ACC112 (cell line): ENCODE measurements around the gene DHX32.

ENCODE experiments used
- H2AFZ ChIP-seq: fragments of 200-600 bp; sonication (generic); one replicate; pipeline ENCODE4 v1.6.0; 2017; ENCODE audit warnings: antibody characterized with exemption, low read length; ENCODE audit not compliant: unreplicated experiment
- H3K27ac ChIP-seq: fragments of 200-600 bp; sonication (generic); 2 replicates; pipeline ENCODE4 v1.5.1; 2014; ENCODE audit warnings: low read depth, mild to moderate bottlenecking, antibody characterized with exemption, low read length, moderate library complexity
- H3K27me3 ChIP-seq: fragments of 200-600 bp; sonication (generic); 2 replicates; pipeline ENCODE4 v1.6.1; 2014; ENCODE audit warnings: mild to moderate bottlenecking, antibody characterized with exemption, low read length, moderate library complexity, mixed read lengths; ENCODE audit not compliant: insufficient read depth
- H3K36me3 ChIP-seq: fragments of 200-600 bp; sonication (generic); 2 replicates; pipeline ENCODE4 v1.6.1; 2016; ENCODE audit warnings: mild to moderate bottlenecking, antibody characterized with exemption, low read length, moderate library complexity, mixed read lengths; ENCODE audit not compliant: insufficient read depth
- H3K4me1 ChIP-seq: fragments of 200-600 bp; sonication (generic); one replicate; pipeline ENCODE4 v1.6.1; 2016; ENCODE audit warnings: low read length, mixed read lengths; ENCODE audit not compliant: insufficient read depth, unreplicated experiment, control insufficient read depth
- H3K4me3 ChIP-seq: fragments of 200-600 bp; sonication (generic); 2 replicates; pipeline ENCODE4 v1.5.1; 2014; ENCODE audit warnings: mild to moderate bottlenecking, low read depth, low read length
- H3K79me2 ChIP-seq: fragments of 200-600 bp; sonication (generic); one replicate; pipeline ENCODE4 v1.6.0; 2016; ENCODE audit warnings: low read length; ENCODE audit not compliant: control insufficient read depth, unreplicated experiment, insufficient read depth

Gene DHX32

DNA sequence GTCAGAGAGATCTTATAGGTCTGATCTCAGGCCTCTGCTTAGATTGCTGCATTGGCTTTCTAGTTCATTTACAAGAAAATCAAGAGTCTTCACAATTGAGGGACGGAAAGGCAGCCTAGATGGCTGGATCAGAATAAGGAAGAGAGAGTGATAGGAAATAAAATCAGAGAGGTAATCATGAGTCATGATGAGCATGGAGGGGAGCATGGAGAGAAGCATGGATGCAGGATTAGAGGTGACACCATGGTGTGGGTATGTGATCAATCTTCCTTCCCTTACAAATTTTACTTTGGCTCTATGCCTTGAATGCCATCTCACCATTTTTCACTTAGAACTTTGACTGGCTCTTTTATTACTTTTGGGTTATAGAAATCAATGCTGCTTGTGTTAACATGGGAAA, 56.4 kb downstream of the DHX32 start:
- Histone ChIP-seq H3K4me1 (peaks cover 35% of the 10 kb centered on the region), H3K36me3 (peaks cover 24% of the 10 kb centered on the region), H3K27ac (peak overlapping the region; percentile 75), H3K27me3 (no peaks in the 10 kb centered on the region), H3K4me3 (peak overlapping the region; percentile 93), H2AFZ (no peak overlapping the region), H3K79me2 (peaks cover 82% of the 10 kb centered on the region)

DNA sequence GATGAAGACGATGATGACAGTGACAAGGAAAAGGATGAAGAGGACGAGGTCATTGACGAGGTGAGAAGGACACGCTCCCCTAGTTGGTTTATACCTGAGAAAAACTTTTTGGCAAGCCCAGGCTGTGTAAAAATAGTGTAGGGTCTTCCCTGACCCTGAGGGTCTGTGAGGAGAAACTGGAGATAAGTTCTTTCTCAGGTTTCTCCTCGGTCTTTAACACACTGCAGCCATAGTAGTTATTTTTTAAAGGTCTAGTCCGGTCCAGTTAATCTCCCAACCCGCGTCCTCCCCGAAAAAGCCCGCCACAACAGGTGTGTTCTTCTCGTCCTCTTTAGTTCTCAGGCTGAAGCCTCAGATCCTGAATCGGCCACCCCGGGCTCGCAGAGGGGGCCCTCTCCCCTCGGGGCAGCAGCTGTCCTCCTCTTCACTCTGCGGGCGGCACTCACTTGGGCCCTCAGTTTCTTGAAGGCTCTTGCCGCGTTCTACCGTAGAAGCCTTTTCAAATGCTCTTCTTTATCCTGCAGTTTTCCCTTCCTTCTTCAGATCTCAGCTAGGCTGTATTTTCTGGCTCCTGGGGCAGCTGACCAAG, 57.3 kb downstream of the DHX32 start:
- Histone ChIP-seq H2AFZ (peak overlapping the region; percentile 73), H3K4me3 (peak overlapping the region; percentile 93), H3K36me3 (peaks cover 16% of the 10 kb centered on the region), H3K79me2 (peaks cover 74% of the 10 kb centered on the region), H3K27ac (peak overlapping the region; percentile 75), H3K4me1 (peaks cover 35% of the 10 kb centered on the region), H3K27me3 (no peaks in the 10 kb centered on the region)

DNA sequence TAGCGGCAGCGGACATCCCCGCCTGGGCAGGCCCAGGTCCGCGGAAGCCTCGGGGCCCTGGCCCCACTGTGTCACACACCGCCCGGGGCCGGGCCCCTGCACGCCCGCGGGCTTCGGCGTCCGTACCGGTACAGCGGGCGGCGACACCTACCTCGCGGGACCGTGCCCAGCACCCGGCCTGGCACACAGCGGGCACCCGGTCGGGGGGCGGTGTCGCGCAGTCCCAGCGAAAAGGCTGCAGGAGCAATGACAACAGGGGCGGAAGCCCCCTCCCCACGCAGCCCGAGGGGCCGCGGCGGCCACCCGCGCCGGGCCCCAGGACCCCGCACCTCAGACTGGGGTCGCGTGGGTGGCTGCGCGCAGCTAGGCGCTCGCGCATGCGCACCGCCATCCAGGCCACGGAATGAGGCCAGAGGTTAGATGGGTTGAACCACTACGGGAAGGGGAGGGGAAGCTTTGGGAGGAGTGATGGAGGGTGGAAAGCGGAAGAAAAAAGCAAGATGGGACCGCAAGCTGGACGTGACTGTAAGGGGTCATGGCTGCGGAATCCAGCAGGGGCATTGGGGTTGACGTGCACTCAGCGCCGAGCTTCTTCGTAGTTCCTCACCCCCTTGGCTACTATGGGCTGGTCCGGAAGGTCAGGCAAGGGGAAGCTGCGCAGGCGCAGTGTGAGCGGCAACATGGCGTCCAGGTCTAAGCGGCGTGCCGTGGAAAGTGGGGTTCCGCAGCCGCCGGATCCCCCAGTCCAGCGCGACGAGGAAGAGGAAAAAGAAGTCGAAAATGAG, 58.0 kb downstream of the DHX32 start, which contains the start of the genes BCCIP and UROS:
TSS of gene BCCIP (plus strand) at position 669 of the 785 bp plus-strand sequence. CDS start at position 681, 12 bp downstream.
TSS of gene UROS (minus strand) at position 381 of the 785 bp plus-strand sequence. CDS start 6,759 bp downstream, outside the sequence.
- Histone ChIP-seq H3K36me3 (peaks cover 10% of the 10 kb centered on the region), H3K4me3 (peak within 1 kb of the TSS; percentile 93), H3K27ac (peak within 1 kb of the TSS; percentile 75), H2AFZ (peak within 1 kb of the TSS; percentile 73), H3K79me2 (peaks cover 68% of the 10 kb centered on the region), H3K4me1 (peaks cover 35% of the 10 kb centered on the region), H3K27me3 (no peaks in the 10 kb centered on the region)

DNA sequence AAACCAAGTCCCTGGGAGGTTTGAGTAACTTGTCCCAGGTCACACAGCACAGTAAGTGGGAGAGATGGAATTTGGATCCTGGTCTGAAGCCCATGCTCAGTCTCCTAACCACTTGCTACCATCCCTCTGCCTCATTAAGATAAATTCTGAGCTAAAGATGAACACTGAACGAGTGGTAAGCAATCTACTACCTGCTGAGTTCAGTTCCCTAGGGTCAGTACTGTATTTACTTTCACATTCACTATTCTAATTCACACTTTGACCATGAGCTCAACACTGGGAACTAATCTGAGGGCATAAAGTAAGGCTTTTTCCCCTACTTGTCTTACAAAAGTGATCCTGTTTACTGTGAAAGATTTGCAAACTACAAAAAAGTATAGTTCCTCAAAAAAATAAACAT, 60.4 kb downstream of the DHX32 start:
- peaks cover 28% of the 10 kb centered on the region for H3K4me1 ChIP-seq
- no peak overlapping the region for H2AFZ ChIP-seq
- no peak overlapping the region for H3K27ac ChIP-seq
- no peaks in the 10 kb centered on the region for H3K27me3 ChIP-seq
- peaks cover 51% of the 10 kb centered on the region for H3K79me2 ChIP-seq
- no peak overlapping the region for H3K4me3 ChIP-seq
- H3K36me3 ChIP-seq: no peaks in the 10 kb centered on the region

DNA sequence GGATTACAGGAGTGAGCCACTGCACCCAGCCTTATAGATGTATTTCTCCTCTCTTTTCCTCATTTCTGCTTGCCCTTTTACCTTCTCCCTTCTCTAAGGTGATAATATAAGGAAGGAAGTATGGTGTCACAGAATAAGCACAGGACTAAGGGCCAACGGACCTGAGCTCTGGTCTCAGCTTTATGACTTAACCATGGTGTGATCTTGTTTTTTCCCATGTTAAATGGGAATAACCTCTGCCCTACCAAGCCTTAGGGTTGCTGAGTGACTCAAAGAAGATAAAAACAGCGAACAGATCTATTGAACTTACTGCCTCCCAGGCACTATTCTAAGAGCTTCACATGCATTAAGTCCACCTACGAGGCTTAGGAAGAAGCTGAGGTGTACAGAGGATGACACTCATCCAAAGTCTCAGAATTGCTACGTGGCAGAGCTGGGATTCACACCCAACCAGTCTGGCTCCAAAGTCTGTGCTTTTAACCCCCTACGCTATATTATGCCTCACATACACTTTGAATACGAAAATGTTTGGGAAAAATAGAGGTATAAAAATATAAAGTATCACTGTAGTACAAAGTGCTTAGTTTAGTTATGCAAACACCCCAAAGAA, 63.6 kb downstream of the DHX32 start:
- H3K27ac ChIP-seq: no peak overlapping the region
- H3K27me3 ChIP-seq: no peaks in the 10 kb centered on the region
- no peak overlapping the region for H3K4me3 ChIP-seq
- no peak overlapping the region for H2AFZ ChIP-seq
- H3K36me3 ChIP-seq: peaks cover 9% of the 10 kb centered on the region; the same call in 1 of the 2 replicates
- peaks cover 13% of the 10 kb centered on the region for H3K4me1 ChIP-seq
- H3K79me2 ChIP-seq: peaks cover 21% of the 10 kb centered on the region

DNA sequence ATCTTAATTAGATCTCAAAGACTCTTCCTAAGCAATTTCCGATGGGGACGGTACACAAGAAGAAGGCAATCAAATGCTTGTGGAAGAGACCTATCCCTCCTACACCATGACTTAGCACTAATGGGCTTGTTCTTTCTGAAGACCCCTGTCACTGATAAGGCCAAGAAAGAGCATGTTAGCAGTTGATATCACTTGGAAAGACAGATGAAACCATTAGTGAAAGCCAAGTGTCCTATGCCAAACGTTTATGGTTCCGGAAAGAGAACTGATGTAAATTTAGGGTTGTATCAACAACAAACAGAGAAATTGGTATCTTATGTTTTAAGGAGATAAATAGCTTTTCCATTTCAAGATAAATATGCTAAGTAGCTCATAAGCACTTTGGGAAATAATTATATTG, 64.5 kb downstream of the DHX32 start:
- Histone ChIP-seq H3K79me2 (peaks cover 13% of the 10 kb centered on the region), H3K27ac (no peak overlapping the region), H3K4me3 (no peak overlapping the region), H3K36me3 (peaks cover 13% of the 10 kb centered on the region; the same call in 1 of the 2 replicates), H3K4me1 (peaks cover 6% of the 10 kb centered on the region), H3K27me3 (no peaks in the 10 kb centered on the region), H2AFZ (no peak overlapping the region)

DNA sequence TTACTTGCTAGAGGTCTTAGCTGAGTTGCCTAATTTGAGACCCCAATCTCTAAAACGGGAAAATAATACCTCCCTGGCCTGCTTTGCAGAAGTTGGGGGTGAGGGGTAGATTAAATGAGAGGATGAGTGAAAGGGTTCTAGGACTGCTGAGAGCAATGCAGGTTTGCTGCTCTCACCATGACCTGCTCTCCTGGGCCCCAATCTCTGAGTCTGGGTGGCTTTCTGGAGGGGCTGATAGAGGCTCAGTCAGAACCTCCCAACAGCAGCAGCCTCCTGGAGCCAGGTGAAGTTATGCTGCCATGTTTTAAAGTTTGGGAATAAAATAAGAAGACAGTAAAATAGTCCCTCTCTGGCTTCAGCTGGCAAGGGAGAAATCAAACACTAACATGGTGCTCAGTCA, 65.3 kb downstream of the DHX32 start:
- Histone ChIP-seq H3K79me2 (peaks cover 5% of the 10 kb centered on the region), H3K27ac (no peak overlapping the region), H3K4me1 (peaks cover under 1% of the 10 kb centered on the region), H2AFZ (no peak overlapping the region), H3K4me3 (no peak overlapping the region), H3K27me3 (no peaks in the 10 kb centered on the region), H3K36me3 (peaks cover 20% of the 10 kb centered on the region)

DNA sequence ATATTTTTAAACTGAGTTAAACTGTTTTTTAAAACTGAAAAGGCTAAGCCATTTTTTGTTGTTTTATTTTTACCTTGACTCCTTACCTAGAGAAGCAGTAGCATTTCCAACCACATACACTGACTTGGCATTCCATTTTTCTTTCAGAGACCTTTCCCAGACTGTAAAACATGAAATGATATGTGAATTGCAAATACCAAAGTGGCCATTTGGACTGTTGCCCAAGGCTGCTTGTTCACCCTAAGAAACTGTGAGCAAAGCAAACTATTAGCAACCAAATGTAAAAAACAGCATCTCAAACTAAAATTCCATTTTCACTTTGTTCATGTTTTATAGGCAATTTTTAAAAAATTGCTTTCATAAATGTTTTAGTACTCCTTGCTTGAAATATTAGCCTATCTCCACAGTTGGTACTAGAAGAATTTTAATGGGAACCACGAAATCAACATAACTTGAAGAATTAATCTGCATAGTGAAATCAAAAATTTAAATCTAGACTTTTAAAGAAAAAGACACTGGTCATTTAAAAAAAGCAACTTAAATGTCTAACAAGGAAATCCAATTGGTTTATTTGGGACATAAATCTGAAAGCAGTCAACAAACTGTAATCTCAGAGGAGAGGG, 68.9 kb downstream of the DHX32 start:
- Histone ChIP-seq H2AFZ (no peak overlapping the region), H3K27me3 (no peaks in the 10 kb centered on the region), H3K4me3 (no peak overlapping the region), H3K27ac (no peak overlapping the region), H3K4me1 (no peaks in the 10 kb centered on the region), H3K79me2 (no peaks in the 10 kb centered on the region), H3K36me3 (peaks cover 31% of the 10 kb centered on the region)

DNA sequence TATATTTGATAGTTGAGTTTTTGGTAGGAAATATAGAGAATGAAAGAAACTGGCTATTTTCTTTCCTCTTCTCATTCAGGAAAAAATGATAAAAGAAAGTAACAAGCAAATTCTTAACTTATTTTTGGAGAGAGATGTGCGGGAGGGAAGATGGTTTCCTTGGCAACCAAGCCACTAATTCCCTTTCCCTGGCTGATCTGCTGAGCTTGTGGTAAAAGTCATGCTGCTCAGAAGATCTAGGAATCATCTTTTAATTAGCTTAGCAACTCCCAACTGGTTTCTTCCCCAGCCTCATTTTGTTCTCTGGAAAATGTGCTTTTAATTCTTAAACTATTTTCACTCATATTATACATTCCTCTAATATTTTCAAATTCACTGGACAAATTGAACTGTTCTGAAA, 69.8 kb downstream of the DHX32 start:
- no peak overlapping the region for H3K4me3 ChIP-seq
- H3K36me3 ChIP-seq: peaks cover 31% of the 10 kb centered on the region
- H3K27ac ChIP-seq: no peak overlapping the region
- H3K4me1 ChIP-seq: no peaks in the 10 kb centered on the region
- H2AFZ ChIP-seq: no peak overlapping the region
- no peaks in the 10 kb centered on the region for H3K27me3 ChIP-seq
- H3K79me2 ChIP-seq: no peaks in the 10 kb centered on the region

DNA sequence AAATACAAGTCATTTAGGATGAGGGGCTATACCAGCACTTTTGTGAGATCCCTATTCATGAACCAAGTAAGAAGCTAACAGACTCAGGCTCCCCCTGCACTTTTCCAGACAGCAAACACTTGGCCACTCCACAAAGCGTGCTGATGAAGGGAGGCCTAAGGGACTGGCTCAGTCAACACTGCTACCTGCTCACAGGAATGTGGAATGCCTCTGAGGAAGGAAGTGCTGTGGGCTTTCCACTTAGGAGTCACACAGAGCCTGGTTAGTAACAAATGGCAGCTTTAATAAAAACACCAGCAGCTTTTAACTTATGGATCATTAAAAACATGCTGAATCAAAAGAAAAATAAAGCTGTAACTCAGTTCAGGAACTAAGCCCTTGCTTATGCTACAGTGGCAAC, 73.0 kb downstream of the DHX32 start:
- no peak overlapping the region for H2AFZ ChIP-seq
- no peaks in the 10 kb centered on the region for H3K27me3 ChIP-seq
- no peaks in the 10 kb centered on the region for H3K79me2 ChIP-seq
- H3K4me3 ChIP-seq: no peak overlapping the region
- H3K4me1 ChIP-seq: no peaks in the 10 kb centered on the region
- H3K27ac ChIP-seq: no peak overlapping the region
- H3K36me3 ChIP-seq: peaks cover 23% of the 10 kb centered on the region
